NK-92 (cell line): ENCODE data around the gene TMEM163.
"Not testable (repeated sequence)": the region's sequence is repeated elsewhere in the genome, so short reads cannot be mapped to it uniquely, and the experiment has no call there.

ENCODE experiments used
- DNase-seq: peaks from one replicate; lab custom pipeline; 2025; ENCODE audit not compliant: unreplicated experiment; lab: John Stamatoyannopoulos, UW

Gene TMEM163

GRCh38 chr2:134537702-134538101 lies 181.1 kb downstream of the TMEM163 start:
- no peak for DNase-seq

- DNase-seq = no peak
Observed at GRCh38 chr2:134537121-134537520, 181.7 kb downstream of the TMEM163 start.

- DNase-seq = no peak
Observed at GRCh38 chr2:134536296-134536695, 182.5 kb downstream of the TMEM163 start.

GRCh38 chr2:134532537-134532936 lies 186.3 kb downstream of the TMEM163 start:
- DNase-seq = no peak

GRCh38 chr2:134527381-134527780 lies 191.4 kb downstream of the TMEM163 start:
- no peak for DNase-seq

- no peak for DNase-seq
Observed at GRCh38 chr2:134522496-134523455, 196.0 kb downstream of the TMEM163 start.

- DNase-seq = no peak
Observed at GRCh38 chr2:134518101-134518500, 200.7 kb downstream of the TMEM163 start.

GRCh38 chr2:134515137-134515536 lies 203.7 kb downstream of the TMEM163 start:
- no peak for DNase-seq

- DNase-seq = no peak
Observed at GRCh38 chr2:134513465-134513804, 205.4 kb downstream of the TMEM163 start.

- DNase-seq = no peak
Observed at GRCh38 chr2:134512734-134513464, 205.9 kb downstream of the TMEM163 start.

- no peak for DNase-seq
Observed at GRCh38 chr2:134508391-134508790, 210.4 kb downstream of the TMEM163 start.

- no peak for DNase-seq
Observed at GRCh38 chr2:134507697-134508096, 211.1 kb downstream of the TMEM163 start.

- not testable (repeated sequence) for DNase-seq
Observed at GRCh38 chr2:134507159-134507558, 211.6 kb downstream of the TMEM163 start.

GRCh38 chr2:134505446-134505845 lies 213.4 kb downstream of the TMEM163 start:
- DNase-seq = no peak

GRCh38 chr2:134504586-134505336 lies 214.0 kb downstream of the TMEM163 start:
- no peak for DNase-seq

- no peak for DNase-seq
Observed at GRCh38 chr2:134502104-134502503, 216.7 kb downstream of the TMEM163 start.

GRCh38 chr2:134501476-134502091 lies 217.2 kb downstream of the TMEM163 start:
- DNase-seq = no peak

- no peak for DNase-seq
Observed at GRCh38 chr2:134500211-134500935, 218.4 kb downstream of the TMEM163 start.

- no peak for DNase-seq
Observed at GRCh38 chr2:134499307-134499926, 219.4 kb downstream of the TMEM163 start.

GRCh38 chr2:134498654-134499053 lies 220.1 kb downstream of the TMEM163 start:
- no peak for DNase-seq
